B cell (primary cell): ENCODE data around the gene ZNF608.

Experiments used
- CTCF ChIP-seq: fragments of 200-600 bp; IDR thresholded peaks from one replicate; pipeline ENCODE4 v1.8.0; 2022; ENCODE audit warnings: antibody characterized with exemption, mild to moderate bottlenecking
- EZH2 ChIP-seq: IDR thresholded peaks from 2 replicates; pipeline ENCODE4 v1.6.1; 2012; ENCODE audit warnings: borderline replicate concordance, low read depth, mild to moderate bottlenecking, moderate library complexity, low read length; ENCODE audit not compliant: insufficient read depth, poor library complexity, severe bottlenecking

DNA sequence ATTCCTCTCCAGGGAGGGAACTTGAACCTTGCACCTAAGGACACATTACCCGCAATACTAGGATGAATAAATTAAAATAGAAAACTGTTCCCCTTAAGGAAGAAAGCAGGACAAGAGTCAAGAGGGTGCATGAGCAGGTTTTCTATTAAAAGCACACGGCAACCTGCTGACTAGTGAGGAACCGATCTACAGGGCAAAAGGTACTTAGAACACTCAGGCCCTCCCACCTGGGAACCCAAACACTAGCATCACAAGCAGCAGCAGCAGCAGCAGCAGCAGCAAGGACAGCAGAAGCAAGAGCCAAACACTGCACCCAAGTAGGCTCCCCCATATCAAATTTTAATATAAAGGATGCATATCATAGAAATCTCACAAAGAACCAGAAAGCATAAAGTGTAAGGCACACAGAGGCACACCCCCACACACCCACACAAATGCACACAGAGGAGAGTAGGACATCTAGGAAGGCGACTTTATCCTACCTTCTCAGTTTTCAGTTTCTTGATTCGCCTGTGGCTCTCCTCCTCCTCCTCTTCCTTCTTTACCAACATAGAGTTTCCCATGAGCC, 2.8 kb downstream of the ZNF608 start:
- no peak for TF ChIP-seq CTCF
- no peak for TF ChIP-seq EZH2
